ENCODE measurements around the gene MYO1B. TPM values are rescaled to one million over a fixed set of nuclear protein-coding genes. Genes with fewer than 3 reads are reported as not detected.
A peak's percentile ranks its signal among the peaks of the same experiment; 100 is the strongest.

MYO1B gene
- total RNA-seq, 1 experiment from 2014 or later, result 80.3 TPM

- TF ChIP-seq CTCF (IDR thresholded peaks at IDR 0.05; ENCODE audit: insufficient read depth in 1 of 2, low read depth in 1 of 2, low read length in 1 of 2, severe bottlenecking in 1 of 2, unreplicated experiment in 1 of 2), result no peak
- ChIA-PET POLR2A (interaction anchor here (0.6 to 1.0 kb wide), 3 partner anchors 15 to 506 kb away, joined by 3 to 4 read pairs (median 3); no protein-coding TSS in a partner anchor), CTCF (interaction anchor here (0.5 to 1.5 kb wide), 5 partner anchors 16 to 707 kb away, joined by 3 to 14 read pairs (median 5); partner anchors contain the start of gene MYO1B)
- Histone ChIP-seq H3K4me3 (ENCODE audit: low read depth, low read length) (no peak overlapping the region), H3K36me3 (ENCODE audit: control insufficient read depth, insufficient read depth, low read length) (no peaks in the 10 kb centered on the region), H3K9me3 (no peaks in the 10 kb centered on the region), H3K4me1 (peaks cover 48% of the 10 kb centered on the region), H3K27me3 (replicated peaks; ENCODE audit: control insufficient read depth, insufficient read depth, low read length) (no peaks in the 10 kb centered on the region)
- peak; percentile 85 to 92 for DNase-seq
- Mint-ChIP-seq H3K36me3 (ENCODE audit: insufficient read depth, unreplicated experiment) (peaks cover 8% of the 10 kb centered on the region), H3K27me3 (ENCODE audit: insufficient read depth, unreplicated experiment) (no peaks in the 10 kb centered on the region), H3K27ac (ENCODE audit: unreplicated experiment) (peak overlapping the region; percentile 78), H3K9me3 (ENCODE audit: unreplicated experiment) (no peaks in the 10 kb centered on the region), H3K4me3 (ENCODE audit: unreplicated experiment) (peak overlapping the region; percentile 60), H3K4me1 (ENCODE audit: low read depth, unreplicated experiment) (peaks cover 35% of the 10 kb centered on the region)
- no TSS peak for BruUV-seq (replicated peaks)
- intact Hi-C loops (cut with micrococcal nuclease; ENCODE audit: unreplicated experiment), result loop anchor here (1.0 to 5.0 kb wide), 5 partner anchors 16 to 266 kb away; no protein-coding TSS in a partner anchor
Measured at GRCh38 chr2:191318729-191319078, 73.5 kb downstream of the MYO1B start.

- H3K9me3 ChIP-seq, result 0 out of 2 replicates have a peak, but pooled peaks cover 4% of the 10 kb centered on the region
- no peak for TF ChIP-seq CTCF (IDR thresholded peaks at IDR 0.05; ENCODE audit: insufficient read depth in 1 of 2, low read depth in 1 of 2, low read length in 1 of 2, severe bottlenecking in 1 of 2, unreplicated experiment in 1 of 2)
- CTCF ChIA-PET, result interaction anchor here (0.5 to 1.5 kb wide), 4 partner anchors 16 to 707 kb away, joined by 4 to 14 read pairs (median 6); partner anchors contain the start of gene MYO1B
- Mint-ChIP-seq H3K36me3 (ENCODE audit: insufficient read depth, unreplicated experiment) (peaks cover 8% of the 10 kb centered on the region), H3K27me3 (ENCODE audit: insufficient read depth, unreplicated experiment) (no peaks in the 10 kb centered on the region), H3K4me1 (ENCODE audit: low read depth, unreplicated experiment) (peaks cover 38% of the 10 kb centered on the region), H3K4me3 (ENCODE audit: unreplicated experiment) (peak overlapping the region; percentile 60), H3K9me3 (ENCODE audit: unreplicated experiment) (peaks cover 3% of the 10 kb centered on the region), H3K27ac (ENCODE audit: unreplicated experiment) (peak overlapping the region; percentile 78)
- no peak overlapping the region for H3K4me3 ChIP-seq (ENCODE audit: low read depth, low read length)
- POLR2A ChIA-PET, result interaction anchor here (0.6 to 1.0 kb wide), 3 partner anchors 16 to 506 kb away, joined by 3 to 4 read pairs (median 3); no protein-coding TSS in a partner anchor
- H3K4me1 ChIP-seq, result peaks cover 51% of the 10 kb centered on the region
- H3K27me3 ChIP-seq (replicated peaks; ENCODE audit: control insufficient read depth, insufficient read depth, low read length), result no peaks in the 10 kb centered on the region
- BruUV-seq (replicated peaks), result no TSS peak
- intact Hi-C loops (cut with micrococcal nuclease; ENCODE audit: unreplicated experiment), result loop anchor here (2.0 to 5.0 kb wide), 4 partner anchors 16 to 267 kb away; no protein-coding TSS in a partner anchor
- DNase-seq, result no peak
- H3K36me3 ChIP-seq (ENCODE audit: control insufficient read depth, insufficient read depth, low read length), result no peaks in the 10 kb centered on the region
Measured at GRCh38 chr2:191319186-191319585, 74.0 kb downstream of the MYO1B start.

- H3K4me1 Mint-ChIP-seq (ENCODE audit: low read depth, unreplicated experiment), result peaks cover 43% of the 10 kb centered on the region
- Histone ChIP-seq H3K9me3 (0 out of 2 replicates have a peak, but pooled peaks cover 6% of the 10 kb centered on the region), H3K4me3 (ENCODE audit: low read depth, low read length) (no peak overlapping the region), H3K36me3 (ENCODE audit: control insufficient read depth, insufficient read depth, low read length) (no peaks in the 10 kb centered on the region), H3K27me3 (replicated peaks; ENCODE audit: control insufficient read depth, insufficient read depth, low read length) (no peaks in the 10 kb centered on the region), H3K4me1 (peaks cover 51% of the 10 kb centered on the region)
- H3K27me3 Mint-ChIP-seq (ENCODE audit: insufficient read depth, unreplicated experiment), result no peaks in the 10 kb centered on the region
- CTCF ChIA-PET, result no interaction called here
- no TSS peak for BruUV-seq (replicated peaks)
- H3K4me3 Mint-ChIP-seq (ENCODE audit: unreplicated experiment), result no peak overlapping the region
- POLR2A ChIA-PET, result no interaction called here
- H3K36me3 Mint-ChIP-seq (ENCODE audit: insufficient read depth, unreplicated experiment), result peaks cover 8% of the 10 kb centered on the region
- H3K9me3 Mint-ChIP-seq (ENCODE audit: unreplicated experiment), result peaks cover 15% of the 10 kb centered on the region
- no peak for DNase-seq
- TF ChIP-seq CTCF (IDR thresholded peaks at IDR 0.05; ENCODE audit: insufficient read depth in 1 of 2, low read depth in 1 of 2, low read length in 1 of 2, severe bottlenecking in 1 of 2, unreplicated experiment in 1 of 2), result no peak
- intact Hi-C loops (cut with micrococcal nuclease; ENCODE audit: unreplicated experiment), result no loop called here
- H3K27ac Mint-ChIP-seq (ENCODE audit: unreplicated experiment), result no peak overlapping the region
Measured at GRCh38 chr2:191320881-191321280, 75.7 kb downstream of the MYO1B start.
